KG1 (cell line): ENCODE measurements around the gene RPL23.

Experiments
- DNase-seq: peaks from one replicate; lab custom pipeline; 2025; lab: John Stamatoyannopoulos, UW

RPL23 gene

DNA sequence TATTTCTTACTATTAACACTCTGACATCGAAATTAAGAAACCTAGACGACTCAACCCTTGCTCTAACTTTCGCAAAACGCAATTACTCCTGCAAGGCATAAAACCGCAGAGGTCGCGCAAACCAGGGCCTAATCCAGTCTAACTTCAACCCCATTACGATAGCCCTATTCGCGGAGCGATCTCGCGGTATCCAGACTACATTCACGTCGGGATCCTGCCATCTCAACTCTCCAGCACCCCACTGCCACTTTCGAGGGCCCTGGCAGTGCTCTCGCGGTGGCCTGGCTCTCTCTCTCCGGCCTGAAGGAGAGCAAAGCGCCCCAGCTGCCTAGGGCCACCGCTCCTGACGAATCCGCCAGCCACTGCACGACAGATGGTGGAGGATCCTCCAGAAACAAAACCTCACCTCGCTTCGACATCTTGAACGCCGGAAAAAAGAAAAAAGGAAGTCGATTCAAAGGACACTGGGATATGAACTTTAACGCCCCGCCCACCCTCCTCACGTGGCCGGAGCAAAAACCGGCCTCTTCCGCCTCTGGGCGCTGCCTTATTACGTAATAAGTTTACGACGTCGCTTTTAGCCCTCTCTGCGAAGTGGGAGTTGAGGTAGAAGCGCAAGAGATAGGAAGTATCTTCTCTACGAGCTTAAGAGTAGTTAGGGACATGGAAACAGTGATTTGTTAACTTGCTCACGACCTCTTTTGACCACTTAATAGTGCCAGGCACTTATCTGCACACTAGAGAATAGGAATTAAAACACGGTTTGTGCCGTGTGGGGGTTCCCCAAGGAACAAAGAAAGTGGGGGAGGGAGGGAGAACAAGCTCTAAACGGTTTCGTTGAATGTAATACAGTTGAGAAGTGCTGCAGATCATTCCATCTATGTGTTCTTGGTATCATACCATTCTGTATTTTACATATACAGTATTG is at the start of gene RPL23:
RPL23 (minus strand) TSS at position 430 of the 928 bp plus-strand sequence; CDS start at position 419, 11 bp downstream.
- peak; percentile 91 for DNase-seq

- DNase-seq, result peak; percentile 65
Observed at GRCh38 chr17:38900978-38901656, 47.6 kb upstream of the RPL23 start.

DNA sequence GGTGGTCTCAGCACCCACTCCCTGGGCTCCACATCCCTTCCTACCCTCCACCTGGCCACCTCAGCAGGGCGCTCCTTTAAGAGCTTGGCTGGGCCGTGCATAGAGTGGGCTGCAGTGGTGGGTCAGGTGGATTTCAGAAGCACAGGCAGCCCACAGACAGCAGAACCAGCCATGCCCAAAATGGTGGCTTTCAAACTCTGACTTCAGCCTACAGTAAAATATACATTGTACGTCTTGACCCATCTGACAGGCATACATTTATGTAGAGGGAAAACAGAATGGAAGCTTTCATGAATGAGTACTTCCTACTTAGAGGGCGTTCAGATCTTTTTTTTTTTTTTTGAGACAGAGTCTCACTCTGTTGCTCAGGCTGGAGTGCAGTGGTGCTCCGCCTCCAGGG is 45.9 kb upstream of the RPL23 start:
- DNase-seq, result no peak

DNA sequence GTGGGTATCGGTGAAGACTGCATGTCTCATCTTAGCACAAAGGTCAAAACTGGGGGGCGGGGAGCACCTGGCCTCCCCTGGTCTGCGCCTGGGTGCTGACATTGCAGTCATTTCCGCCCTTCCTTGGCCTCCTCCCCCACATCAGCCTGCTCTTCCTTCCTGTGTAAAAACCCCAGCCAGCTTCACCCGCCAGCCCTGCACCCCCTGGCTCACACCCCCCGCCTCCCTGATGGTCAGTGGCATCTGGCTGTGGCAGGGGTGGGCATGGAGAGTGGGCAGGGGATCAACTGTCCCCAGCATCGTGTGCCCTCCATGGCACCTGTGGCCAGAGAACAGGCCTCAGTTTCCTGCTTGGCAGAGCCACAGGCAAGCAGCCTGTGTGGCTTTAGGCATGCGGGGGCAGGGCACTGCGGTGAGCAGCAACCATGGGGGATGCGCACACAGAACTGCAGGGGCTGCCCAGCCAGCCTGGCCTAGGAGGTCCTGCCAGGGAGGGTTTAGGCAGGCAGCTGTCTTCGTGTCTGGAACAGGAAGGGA is 45.4 kb upstream of the RPL23 start:
- peak; percentile 88 for DNase-seq

GRCh38 chr17:38898291-38898679 is 44.8 kb upstream of the RPL23 start:
- no peak for DNase-seq

GRCh38 chr17:38897671-38898290 is 44.3 kb upstream of the RPL23 start:
- no peak for DNase-seq

- no peak for DNase-seq
Observed at GRCh38 chr17:38897176-38897575, 43.7 kb upstream of the RPL23 start.

DNA sequence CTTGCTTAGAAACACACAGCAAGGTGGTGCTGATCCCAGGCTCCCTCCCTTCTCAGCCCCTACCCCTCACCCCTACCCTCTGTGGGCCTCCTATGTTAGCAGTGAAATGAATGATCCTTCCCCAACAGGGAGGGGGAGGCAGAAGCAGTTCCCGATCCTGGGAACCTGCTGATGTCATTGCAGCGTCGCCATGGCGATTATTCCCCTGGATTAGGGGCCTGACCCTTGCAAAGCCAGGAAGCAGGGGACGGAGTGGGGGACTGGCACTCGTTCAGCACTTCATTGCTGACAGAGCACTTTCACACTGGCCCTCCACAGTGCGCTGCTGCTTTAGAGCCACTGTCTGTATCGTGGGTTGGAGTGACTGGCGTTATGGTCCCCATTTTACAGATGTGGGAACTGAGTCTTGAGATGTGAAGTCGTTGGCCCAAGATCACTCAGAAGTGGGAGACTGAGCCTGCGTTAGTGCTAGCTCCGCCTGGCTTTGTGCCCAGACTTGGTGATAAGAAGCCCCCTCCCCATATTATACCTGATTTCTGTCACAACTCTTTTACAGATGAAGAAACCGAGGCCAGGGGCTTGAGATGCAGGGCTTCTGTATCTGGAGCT is 42.9 kb upstream of the RPL23 start:
- DNase-seq, result no peak

DNA sequence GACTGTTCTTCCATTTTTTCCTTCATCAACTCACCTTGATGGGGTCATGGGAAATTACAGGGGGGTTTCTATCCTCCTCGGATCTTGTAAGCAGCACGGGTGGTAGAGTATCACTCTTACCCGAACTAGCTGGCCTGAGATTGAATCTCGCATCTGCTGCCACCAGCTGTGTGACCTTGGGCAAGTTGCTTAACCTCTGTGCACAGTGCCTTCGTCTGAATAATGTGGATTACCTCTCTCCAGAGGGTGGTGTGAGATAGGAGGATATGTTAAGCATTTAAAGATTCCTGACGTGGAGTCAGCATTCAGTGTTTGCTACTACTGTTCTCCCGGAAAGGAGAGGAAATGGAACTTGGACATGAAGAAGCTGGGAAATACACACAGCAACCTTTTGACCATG is 40.8 kb upstream of the RPL23 start:
- DNase-seq, result no peak

DNA sequence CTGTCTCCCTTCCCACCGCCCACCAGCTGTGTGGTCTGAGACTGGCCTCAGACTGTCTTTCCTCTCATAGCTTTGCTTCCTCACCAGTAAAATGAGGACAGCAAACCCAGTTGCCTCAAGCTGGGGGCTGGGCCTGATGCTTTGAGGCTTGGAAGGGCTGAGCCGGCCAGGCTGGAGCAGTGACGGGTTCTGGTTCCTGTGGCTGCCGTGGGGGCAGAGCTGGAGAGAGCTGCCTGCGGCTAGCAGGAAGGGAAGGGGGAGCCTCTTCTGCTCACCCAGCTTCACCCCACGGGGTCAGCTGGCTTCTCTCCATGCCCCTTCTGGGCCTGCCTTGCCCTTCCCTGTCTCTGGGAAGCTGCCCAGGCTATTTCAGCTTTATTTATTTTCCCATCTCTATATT is 40.1 kb upstream of the RPL23 start:
- peak; percentile 78 for DNase-seq

DNA sequence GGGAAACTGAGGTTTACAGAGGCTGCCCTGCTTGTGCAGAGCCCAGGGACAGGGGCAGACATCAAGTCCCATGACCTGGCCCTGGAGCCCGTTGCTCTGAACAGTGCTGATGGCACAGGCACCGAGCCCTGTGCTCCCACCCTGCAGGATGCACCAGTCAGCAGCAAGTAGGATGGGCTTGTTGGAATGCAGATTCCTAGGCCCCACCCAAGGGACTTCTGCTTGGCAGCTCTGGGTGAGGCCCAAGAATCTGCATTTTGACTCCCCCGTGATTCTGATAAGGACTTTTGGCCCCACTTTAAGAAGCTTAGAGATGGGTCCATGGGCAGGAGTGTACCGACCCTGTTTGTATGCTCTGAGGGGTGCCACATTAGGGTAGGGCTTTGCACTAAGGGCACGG is 39.6 kb upstream of the RPL23 start:
- DNase-seq, result no peak

DNA sequence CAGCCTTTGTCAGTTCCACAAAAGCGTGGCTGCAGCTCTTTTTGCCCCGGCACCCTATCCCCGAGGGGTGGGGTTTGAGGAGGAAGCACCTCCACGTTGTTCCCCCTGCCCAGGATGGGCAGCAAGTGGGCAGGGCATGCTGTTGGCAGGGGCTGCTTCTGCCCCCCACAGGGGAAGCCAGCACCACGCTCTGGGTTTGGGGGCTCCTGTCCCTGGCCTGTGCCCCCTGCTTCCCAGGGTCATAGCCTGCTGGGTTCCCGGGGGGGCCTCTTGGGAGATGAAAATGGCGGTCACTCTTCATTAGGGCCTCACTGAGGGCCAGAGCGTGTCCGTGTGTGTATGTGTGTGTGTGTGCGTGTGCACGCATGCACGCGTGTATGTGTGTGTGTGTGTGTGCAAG is 39.1 kb upstream of the RPL23 start:
- no peak for DNase-seq

GRCh38 chr17:38892083-38892482 is 38.6 kb upstream of the RPL23 start:
- no peak for DNase-seq

DNA sequence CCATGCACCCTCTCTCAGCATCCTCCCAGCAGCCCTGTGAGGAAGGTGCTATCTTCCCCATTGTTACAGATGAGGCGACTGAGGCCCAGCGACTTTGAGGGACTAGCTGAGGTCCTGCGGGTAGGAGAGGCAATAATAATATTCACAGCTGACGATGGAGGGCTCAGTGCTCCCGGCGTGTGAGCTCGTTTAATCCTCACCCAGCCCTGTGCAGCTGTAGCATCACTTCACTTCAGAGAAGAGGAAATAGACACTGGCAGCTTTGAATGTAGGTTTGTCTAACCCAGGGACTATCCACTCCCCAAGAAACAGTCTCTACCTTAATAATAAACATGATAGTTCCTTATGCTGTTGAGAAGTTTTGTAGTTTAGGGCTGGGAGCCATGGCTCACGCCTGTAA is 37.9 kb upstream of the RPL23 start:
- no peak for DNase-seq

DNA sequence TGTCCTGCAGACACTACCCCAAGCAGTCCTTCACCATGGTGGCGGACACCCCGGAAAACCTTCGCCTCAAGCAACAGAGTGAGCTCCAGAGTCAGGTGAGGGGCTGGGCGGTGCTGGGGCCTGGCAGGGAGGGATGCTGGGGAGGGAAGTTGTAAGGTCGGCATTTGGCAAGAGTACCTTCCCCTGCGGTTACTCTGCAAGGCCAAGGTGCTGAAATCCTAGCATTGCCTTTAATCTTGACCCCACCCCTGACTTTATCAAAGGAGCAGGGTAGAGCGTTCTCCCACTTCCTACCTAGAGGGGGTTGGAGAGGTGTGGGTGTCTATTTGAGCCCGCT is 36.9 kb upstream of the RPL23 start:
- DNase-seq, result no peak

DNA sequence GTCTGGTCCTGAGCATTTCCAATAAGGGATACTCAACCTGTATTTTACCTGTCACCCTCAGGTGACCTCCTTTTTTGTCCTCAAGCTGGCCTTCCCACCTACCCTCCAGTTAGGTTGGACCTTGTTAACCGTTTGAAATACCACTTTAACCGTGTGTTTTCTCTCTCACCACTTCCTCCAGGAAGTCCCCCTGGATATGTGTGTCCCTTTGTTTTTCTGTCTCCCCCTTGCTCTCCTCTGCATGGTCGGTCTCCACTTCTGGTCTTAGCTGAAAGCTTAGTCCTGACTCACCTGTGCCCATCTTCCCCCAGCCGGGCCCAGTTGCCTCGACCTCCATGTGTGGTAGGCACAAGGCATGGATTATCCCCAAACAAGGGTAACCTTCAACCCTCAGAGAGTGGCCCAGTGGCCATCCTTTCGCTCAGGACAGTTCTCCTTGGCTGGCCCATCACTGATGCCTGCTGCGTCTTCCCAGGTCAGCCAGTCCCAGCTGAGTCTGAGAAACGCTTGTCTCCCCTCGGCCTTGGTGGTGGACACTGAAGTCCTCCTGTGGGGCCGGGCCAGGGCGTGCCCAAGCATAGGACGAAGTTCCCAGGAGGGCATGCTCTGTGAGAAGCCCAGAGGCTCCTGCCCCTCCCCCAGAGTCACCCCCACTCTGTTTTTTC is 36.4 kb upstream of the RPL23 start:
- DNase-seq, result no peak

- DNase-seq, result no peak
Observed at GRCh38 chr17:38888842-38889241, 35.3 kb upstream of the RPL23 start.

- no peak for DNase-seq
Observed at GRCh38 chr17:38886643-38887010, 33.1 kb upstream of the RPL23 start.

DNA sequence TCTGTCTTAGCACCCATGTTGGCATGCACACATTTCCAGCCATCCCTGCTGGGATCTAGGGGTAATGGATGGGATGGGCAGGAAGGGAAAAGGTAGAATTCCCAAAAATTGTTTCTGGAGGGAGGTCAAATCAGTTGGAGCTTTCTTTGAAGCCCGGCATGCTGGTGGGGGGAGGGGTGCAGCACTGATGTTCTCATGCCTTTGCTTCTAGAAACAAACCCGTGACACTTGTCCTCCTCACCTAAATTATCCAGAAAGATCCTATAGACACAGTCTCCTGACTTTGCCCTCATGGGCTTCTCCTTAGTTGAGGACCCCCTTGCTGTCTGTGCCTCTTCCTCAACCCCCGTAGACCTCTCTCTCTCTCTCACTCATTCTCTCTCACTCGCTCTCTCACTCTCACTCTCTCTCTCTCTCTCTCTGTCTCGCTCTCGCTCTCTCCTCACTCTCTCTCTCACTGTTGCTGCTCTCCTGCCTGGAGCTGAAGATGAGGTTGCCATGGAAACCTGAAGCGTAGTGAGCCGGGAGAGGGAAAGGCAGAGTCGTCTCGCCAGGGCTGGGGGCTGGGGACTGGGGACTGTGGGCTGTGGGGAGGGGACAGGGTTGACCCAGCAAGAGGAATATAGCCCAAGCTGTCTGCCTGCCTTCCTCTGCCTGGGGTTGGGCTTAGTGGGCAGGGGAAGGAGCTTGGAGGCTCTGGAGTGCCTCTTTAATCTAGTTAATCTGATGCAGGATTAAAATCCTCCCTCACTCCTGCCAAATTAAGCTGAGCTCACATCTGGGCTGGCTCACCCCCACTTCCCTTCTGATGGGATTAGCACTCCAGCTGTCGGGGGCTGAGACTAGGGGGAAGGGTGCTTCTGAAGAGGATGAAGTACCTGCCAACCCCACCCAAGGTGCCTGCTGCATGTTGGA is 32.5 kb upstream of the RPL23 start:
- DNase-seq, result no peak

- DNase-seq, result no peak
Observed at GRCh38 chr17:38885044-38885727, 31.7 kb upstream of the RPL23 start.
